HG03108 (cell line): ENCODE data around the gene EYA2.

ENCODE experiments used
- ATAC-seq: cut with Tn5 transposase; IDR thresholded peaks from one replicate; pipeline ENCODE4 v1.9.1; 2021; ENCODE audit warnings: moderate library complexity; ENCODE audit not compliant: unreplicated experiment

Gene EYA2

DNA sequence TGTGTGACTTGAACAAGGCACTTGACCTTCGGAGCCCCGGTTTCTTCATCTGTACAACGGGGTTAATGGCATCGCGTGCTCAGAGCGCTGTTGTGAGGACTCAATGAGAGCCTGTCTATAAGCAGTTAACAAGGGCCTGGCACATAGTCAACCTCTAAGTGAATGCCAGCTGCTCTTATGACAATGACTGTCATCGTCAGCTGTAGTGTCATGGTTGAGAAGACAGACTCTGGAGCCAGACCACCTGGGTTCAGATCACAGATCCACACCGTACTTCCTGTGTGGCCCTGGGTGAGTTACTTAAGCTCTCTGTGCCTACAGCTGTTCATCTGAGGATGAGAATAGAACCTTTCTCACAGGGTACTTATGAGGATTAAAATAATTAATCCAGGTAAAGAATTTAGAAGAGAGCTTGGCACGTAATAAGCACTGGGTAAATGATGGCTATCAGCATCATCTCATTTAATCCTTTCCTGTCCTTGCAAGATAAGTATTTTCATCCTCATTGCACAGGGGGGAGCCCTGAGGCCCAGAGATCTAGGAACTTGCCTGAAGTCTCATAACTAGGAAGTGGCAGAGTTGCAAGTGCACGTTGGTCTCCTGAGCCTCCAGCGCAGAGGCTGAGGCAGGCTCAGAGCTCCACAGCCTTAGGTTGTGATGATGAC, 105.3 kb downstream of the EYA2 start:
- no peak for ATAC-seq

DNA sequence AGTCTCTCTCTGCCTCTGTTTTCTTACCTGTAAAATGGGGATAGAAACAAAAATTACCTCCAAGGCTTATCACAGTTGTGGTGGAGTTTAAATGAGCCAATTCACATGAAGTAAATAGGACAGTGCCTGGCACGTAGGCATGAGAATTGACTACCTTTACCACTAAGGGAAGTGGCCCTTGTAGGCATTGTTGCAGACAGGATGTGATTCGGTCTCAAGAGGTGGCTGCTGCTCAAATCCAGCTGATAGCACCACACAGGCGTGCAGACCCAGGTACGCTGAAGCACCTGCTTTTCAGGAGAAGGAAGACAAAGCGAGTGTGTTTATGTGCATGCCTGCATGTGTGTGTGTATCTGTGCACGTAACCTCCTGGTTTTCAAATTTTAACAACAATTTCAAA, 108.6 kb downstream of the EYA2 start:
- no peak for ATAC-seq

GRCh38 chr20:47004179-47004578, 109.5 kb downstream of the EYA2 start:
- no peak for ATAC-seq

DNA sequence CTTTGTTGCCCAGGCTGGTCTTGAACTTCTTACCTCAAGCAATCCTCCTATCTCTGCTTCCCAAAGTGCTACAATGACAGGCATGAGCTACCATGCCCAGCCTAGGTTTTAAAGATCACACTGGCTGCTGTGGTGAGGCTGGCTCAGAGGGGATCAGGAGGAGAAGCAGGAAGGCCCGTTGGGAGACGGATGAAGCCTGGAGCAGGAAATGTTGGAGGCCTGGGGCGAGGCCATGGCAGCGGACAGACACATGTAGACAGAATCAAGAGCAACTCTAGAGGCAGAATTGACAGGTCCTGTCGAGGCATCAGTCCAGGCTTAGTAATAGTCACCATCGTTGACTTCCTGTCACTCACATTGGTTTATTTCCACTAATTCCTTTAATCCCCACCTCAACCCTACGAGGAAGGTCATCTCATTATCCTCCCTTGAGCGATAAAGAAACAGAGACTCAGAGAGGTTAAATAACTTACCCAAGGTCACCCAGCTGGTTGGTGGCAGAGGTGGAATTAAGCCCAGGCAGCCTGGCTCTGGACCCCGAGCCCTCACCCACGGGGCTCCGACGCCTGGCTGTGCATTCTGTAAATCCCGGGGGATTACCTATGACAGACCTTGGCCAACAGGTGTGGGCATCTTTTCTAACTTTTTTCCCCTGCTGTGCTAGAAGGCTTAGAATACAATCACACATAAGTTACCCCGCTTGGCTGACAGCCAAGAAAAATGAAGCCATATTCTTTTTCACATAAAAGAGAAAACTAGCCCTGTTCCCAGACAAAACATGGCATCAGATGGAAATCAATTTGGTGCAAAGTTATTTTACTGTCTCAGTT, 113.4 kb downstream of the EYA2 start:
- no peak for ATAC-seq

DNA sequence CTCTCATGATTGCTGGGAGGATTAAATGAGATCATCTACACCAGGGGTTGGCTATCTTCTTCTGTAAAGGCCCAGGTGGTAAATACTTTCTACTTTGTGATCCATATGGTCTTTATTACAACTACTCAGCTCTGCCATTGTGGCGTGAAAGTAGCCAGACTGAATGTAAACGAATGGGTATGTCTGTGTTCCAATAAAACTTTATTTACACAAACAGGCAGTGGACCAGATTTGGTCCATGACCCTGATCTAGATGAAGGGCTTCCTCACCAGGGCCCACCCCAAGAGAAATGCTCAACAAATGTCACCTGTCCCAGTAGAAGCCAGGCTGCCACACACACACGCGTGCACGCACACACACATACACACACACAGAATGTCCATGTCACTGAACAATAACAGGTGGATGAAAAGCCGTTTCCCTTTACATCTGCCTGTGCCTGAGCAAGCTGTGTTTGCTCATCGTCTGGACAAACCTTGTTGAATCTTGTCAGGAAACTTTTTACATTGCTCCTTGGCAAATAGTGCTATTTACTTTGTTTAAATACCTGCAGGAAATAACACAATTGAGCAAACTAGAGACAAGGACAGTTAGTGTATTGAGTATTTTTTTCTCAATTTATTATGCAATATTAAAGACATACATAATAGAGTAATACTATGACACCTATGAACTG, 114.3 kb downstream of the EYA2 start:
- no peak for ATAC-seq

GRCh38 chr20:47009784-47010183, 115.1 kb downstream of the EYA2 start:
- no peak for ATAC-seq

- no peak for ATAC-seq
Observed at GRCh38 chr20:47011984-47012383, 117.3 kb downstream of the EYA2 start.

DNA sequence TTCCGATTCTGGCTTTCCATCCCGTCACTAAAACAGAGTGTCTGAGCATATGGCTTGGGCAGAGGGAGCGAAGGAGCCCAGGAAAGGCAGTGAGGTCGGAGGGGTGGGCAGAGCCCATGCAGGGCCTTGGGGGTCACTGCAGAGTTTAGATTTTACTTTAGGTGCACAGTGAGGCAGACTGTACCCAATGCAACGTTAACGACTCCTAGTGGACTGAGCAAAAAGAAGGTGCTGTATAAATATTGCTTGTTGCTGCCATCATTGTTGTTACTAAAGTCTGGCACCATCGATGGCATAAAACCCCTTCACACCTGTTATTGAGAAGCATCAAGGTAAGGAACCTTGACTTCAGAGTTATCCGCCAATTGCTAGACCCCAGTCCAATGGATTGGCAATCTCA, 119.0 kb downstream of the EYA2 start:
- ATAC-seq, result no peak

DNA sequence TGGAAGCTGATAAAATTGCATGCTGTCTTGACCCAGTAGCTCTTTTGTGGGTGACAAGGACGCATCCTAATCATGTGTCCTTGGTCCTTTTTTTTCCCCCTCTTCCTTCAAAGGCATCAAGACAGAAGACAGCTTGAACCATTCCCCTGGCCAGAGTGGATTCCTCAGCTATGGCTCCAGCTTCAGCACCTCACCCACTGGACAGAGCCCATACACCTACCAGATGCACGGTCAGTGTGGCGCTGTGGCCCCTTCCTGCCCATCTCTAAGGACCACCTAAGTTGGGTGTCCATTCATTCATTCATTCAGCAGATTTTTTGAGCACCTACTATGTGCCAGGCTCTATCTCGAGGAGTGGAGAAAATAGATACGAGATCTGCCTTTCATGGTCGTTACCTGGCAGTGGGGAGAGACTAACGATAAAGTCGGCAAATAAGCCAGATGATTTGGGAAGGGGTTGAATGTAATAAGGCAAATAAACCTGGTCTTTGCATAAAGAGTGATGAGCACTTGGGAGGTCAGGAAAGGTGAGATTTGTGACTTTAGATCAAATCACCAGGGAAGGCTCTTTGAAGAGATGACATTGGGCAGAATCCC, 121.5 kb downstream of the EYA2 start:
- no peak for ATAC-seq

DNA sequence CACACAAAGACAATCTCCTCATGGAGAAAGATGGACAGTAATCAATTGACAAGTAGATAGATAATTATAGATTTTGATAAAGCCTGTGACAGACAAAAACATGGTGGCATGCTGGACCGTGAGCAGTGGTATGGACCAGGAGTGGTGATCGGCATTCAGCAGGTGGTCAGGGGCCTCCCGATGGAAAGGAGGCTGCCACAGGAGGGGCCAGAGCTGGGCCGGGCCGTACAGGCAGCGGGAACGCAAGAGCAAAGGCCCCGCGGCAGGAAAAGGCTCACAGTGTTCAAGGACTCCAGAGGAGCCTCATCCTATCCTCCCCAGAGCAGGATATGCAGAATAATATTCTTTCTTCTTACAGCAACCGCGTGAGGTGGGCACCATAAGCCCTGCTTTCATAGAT, 123.7 kb downstream of the EYA2 start:
- ATAC-seq, result no peak

- no peak for ATAC-seq
Observed at GRCh38 chr20:47019121-47019824, 124.6 kb downstream of the EYA2 start.

DNA sequence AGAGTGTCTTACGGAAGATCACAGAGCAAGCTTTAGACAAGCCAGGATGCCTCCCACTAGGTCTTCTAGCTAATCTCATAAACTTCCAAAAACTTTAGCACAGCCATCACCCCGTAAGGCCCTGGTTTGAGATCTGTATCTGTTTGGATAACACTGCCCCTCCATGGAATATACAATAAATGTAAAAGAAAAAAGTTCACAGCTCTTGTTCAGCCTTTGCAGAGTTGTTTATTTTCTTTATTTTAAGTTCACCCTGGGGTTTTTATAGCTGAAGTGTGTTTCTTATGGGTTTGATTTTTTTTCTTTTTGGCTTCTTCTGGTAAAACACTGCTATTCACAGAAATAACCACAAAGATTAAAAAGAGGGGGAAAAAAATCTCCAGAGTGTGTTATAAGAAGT, 125.6 kb downstream of the EYA2 start:
- ATAC-seq, result no peak

DNA sequence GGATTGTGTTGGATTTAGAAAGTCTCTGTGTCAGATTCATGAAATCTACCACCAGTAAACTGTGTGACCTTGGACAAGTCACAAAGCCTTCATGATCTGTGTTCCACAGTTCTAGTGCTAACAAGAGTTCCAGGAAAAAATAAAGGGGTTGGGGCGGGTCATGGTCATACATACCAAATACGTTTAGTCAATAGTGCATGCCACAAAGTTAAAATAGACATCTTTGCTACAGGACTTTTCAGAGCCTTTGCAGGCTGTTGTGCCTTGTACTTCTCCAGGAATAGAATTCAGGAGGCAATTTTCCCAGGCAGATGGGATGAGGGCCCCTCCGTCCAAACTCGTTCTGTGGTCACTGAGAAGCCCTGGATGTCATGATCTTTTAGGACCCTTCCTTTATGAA, 127.2 kb downstream of the EYA2 start:
- no peak for ATAC-seq

GRCh38 chr20:47024461-47024937, 129.9 kb downstream of the EYA2 start:
- no peak for ATAC-seq

DNA sequence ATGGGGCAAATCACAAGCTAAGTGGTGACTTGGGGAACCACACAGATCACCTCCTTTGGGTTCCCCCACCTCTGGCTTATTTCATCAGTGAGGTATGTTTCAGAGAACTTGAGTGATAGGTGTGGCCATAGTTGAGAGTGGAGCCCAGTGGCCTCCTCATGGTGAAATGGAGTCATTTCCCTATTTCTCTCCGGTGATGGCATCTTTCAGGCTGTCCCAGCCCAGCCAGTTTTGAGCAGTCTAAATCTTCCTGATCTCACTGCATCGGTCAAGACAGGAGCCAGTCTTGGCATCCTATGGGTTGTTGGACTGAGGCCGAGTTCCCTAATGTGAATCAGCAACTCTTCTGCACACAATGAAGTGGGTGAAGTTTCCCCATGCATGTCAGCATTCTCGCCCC, 132.4 kb downstream of the EYA2 start:
- no peak for ATAC-seq

DNA sequence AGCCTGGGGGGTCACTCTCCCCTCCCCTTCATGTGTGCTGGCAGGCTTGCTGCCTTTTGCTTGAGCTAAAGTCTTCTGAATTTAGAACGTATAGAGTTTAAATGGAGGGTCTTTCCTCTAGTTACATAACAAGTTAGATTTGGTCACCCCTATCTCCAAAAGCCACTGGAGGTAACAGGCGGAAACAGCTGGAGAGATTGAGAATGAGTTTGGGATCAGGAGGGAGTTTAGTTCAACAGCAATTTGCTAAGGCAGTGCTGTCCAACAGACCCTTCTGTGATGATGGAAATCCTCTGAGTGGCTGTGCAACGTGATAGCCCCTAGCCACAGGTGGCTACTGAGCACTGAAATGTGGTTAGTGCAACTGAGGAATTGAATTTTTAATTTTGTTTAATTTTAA, 132.8 kb downstream of the EYA2 start:
- ATAC-seq, result no peak

DNA sequence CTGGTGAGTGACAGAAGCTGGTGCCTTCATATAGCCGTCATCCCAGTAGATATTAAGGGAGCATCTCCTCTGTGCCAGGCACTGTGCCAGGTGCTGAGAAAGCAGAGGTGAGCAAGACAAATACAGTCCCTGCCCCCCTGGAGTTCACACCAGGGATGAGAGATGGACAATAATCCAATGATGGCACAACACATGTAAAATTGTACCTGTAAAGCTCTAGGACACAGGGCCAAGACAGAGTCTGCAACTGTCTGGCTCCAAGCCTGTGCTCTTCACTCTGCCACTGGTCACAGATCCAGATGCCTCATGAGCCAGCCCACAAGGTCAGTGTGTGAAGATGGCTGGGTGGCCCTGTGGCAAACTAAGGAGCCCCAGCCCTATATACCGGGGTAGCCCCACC, 133.8 kb downstream of the EYA2 start:
- no peak for ATAC-seq

- no peak for ATAC-seq
Observed at GRCh38 chr20:47029845-47030244, 135.2 kb downstream of the EYA2 start.

DNA sequence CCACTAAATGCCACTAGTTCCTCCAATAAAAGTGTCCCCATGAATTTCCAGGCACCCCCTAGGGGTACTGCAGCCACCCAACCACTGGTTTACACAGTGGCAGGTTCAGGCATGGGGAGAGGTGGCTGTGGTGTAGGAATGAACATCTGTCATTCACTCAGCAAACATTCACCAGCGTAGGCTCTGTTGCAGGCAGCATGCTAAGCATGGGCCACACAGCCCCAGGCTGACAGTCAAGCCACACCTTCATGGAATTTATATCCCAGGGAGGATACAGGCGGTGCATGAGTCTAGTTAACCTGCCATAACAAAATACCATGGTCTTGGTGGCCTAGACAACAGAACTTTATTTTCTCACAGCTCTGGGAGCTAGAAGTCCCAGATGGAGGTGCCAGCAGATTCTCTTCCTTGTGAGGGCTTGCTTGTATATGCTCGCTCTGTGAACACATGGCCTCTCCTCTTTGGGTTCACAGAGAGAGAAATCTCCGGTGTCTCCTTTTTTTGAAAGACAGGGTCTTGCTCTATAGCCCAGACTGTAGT, 135.7 kb downstream of the EYA2 start:
- no peak for ATAC-seq

DNA sequence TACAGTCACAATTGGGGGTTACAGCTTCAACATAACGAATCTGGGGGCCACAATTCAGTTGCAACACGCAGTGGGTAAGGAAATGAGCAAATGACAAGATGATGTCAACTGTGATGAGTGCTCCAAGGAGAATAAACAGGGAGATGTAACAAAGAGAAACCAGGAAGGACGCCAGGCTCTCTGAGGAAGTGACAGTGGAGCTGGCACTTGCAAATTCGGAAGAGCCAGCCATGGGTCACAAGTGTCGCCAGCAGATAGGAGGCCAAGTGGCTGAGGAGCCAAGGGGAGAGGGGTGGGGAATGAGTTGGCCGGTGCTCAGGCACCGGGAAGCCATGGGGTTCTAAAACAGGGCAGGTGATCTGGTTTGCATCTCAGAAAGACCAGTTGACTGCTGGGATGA, 136.4 kb downstream of the EYA2 start:
- ATAC-seq, result no peak

DNA sequence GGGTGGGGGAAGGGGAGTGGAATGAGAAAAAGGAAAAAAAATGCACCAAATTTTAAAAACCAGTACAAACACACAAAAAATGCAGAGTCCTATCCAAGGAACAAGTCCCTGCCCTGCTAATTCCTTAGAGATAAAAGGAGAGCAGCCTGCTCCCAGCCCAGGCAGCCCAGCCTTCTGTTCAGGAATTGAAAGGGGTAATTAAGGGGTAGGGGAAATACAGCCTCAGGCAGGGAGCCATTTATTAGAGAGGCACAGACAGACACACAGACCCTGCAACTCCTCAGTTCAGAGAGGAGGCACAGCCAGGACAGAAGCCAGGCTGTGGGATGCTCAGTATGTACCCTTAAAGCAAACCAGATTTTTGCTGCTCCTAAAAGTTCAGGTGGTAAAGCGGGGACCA, 137.2 kb downstream of the EYA2 start:
- no peak for ATAC-seq
